ENCODE results near the gene NEURL1.

The NEURL1 gene

GRCh38 chr10:103449208-103450144, 44.0 kb upstream of the NEURL1 start:
- no peaks in the 10 kb centered on the region for H4K20me1 ChIP-seq (ENCODE audit: low read depth, low read length)
- TF ChIP-seq EZH2phosphoT487 (conservative IDR thresholded peaks at IDR 0.05; ENCODE audit: low read length) = no peak
- no peak for TF ChIP-seq CTCF (IDR thresholded peaks at IDR 0.05; ENCODE audit: insufficient read depth, low read length, poor library complexity, severe bottlenecking)
- H3K9me2 ChIP-seq (replicated peaks; ENCODE audit: insufficient read depth, low read length) = no peaks in the 10 kb centered on the region
- H3K9ac ChIP-seq (ENCODE audit: low read length) = no peak overlapping the region
- H3K27me3 ChIP-seq (ENCODE audit: low read length) = no peaks in the 10 kb centered on the region
- no peaks in the 10 kb centered on the region for H3K36me3 ChIP-seq (ENCODE audit: low read length)
- no peaks in the 10 kb centered on the region for H3K79me2 ChIP-seq (ENCODE audit: insufficient read depth, low read length)
- no peaks in the 10 kb centered on the region for H3K9me3 ChIP-seq (ENCODE audit: insufficient read depth, low read length)
- no peak overlapping the region for H2AFZ ChIP-seq (ENCODE audit: low read depth, low read length, severe bottlenecking)
- H3K4me2 ChIP-seq (ENCODE audit: low read depth, low read length, poor library complexity, severe bottlenecking) = no peak overlapping the region
- H3F3A ChIP-seq (ENCODE audit: insufficient read depth) = no peaks in the 10 kb centered on the region
- no peak overlapping the region for H3K27ac ChIP-seq (ENCODE audit: low read depth, low read length)
- H3K4me3 ChIP-seq (ENCODE audit: insufficient read depth, low read length, poor library complexity, severe bottlenecking) = no peak overlapping the region

DNA sequence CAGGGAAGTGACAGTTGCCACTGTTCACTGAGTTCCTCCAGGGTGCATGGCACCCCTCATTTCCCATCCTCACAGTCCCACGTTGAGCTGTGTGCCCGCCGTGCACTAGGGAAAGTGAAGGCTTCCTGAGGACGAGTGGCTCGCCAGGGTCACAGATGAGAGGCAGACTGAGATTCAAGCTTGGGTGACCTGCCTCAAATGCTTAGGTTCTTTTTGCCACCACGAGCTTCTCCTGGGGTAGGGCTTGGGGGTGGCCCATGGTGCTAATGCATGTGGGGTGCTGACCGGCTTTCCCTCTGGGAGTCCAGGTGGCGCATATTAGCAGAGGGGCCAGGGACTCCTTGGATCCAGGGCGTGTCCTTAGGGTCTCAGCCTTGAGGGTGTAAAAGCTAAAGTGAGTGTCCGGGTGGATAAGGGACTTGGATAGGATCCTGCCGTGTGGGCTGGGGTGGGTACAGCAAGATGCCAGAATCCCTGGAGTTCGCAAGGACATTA, 43.3 kb upstream of the NEURL1 start:
- H3K9ac ChIP-seq (ENCODE audit: low read length) = no peak overlapping the region
- H3K79me2 ChIP-seq (ENCODE audit: insufficient read depth, low read length) = no peaks in the 10 kb centered on the region
- H3K9me3 ChIP-seq (ENCODE audit: insufficient read depth, low read length) = no peaks in the 10 kb centered on the region
- H3K9me2 ChIP-seq (replicated peaks; ENCODE audit: insufficient read depth, low read length) = no peaks in the 10 kb centered on the region
- H3K27ac ChIP-seq (ENCODE audit: low read depth, low read length) = no peak overlapping the region
- H3K4me3 ChIP-seq (ENCODE audit: insufficient read depth, low read length, poor library complexity, severe bottlenecking) = no peak overlapping the region
- TF ChIP-seq CTCF (IDR thresholded peaks at IDR 0.05; ENCODE audit: insufficient read depth, low read length, poor library complexity, severe bottlenecking) = no peak
- TF ChIP-seq EZH2phosphoT487 (conservative IDR thresholded peaks at IDR 0.05; ENCODE audit: low read length) = no peak
- no peaks in the 10 kb centered on the region for H3K27me3 ChIP-seq (ENCODE audit: low read length)
- H3F3A ChIP-seq (ENCODE audit: insufficient read depth) = no peaks in the 10 kb centered on the region
- no peak overlapping the region for H2AFZ ChIP-seq (ENCODE audit: low read depth, low read length, severe bottlenecking)
- no peaks in the 10 kb centered on the region for H3K36me3 ChIP-seq (ENCODE audit: low read length)
- H4K20me1 ChIP-seq (ENCODE audit: low read depth, low read length) = no peaks in the 10 kb centered on the region
- no peak overlapping the region for H3K4me2 ChIP-seq (ENCODE audit: low read depth, low read length, poor library complexity, severe bottlenecking)

GRCh38 chr10:103451091-103451813, 42.3 kb upstream of the NEURL1 start:
- no peak overlapping the region for H3K9ac ChIP-seq (ENCODE audit: low read length)

More at GRCh38 chr10:103451091-103451813, 42.3 kb upstream of the NEURL1 start:
- Histone ChIP-seq H3K9me3 (ENCODE audit: insufficient read depth, low read length) (no peaks in the 10 kb centered on the region), H4K20me1 (ENCODE audit: low read depth, low read length) (no peaks in the 10 kb centered on the region), H3K9me2 (replicated peaks; ENCODE audit: insufficient read depth, low read length) (no peaks in the 10 kb centered on the region), H3K36me3 (ENCODE audit: low read length) (no peaks in the 10 kb centered on the region), H3F3A (ENCODE audit: insufficient read depth) (no peaks in the 10 kb centered on the region), H3K27ac (ENCODE audit: low read depth, low read length) (no peak overlapping the region), H3K4me2 (ENCODE audit: low read depth, low read length, poor library complexity, severe bottlenecking) (no peak overlapping the region), H3K79me2 (ENCODE audit: insufficient read depth, low read length) (no peaks in the 10 kb centered on the region), H3K4me3 (ENCODE audit: insufficient read depth, low read length, poor library complexity, severe bottlenecking) (no peak overlapping the region), H3K27me3 (ENCODE audit: low read length) (no peaks in the 10 kb centered on the region), H2AFZ (ENCODE audit: low read depth, low read length, severe bottlenecking) (no peak overlapping the region)
- TF ChIP-seq EZH2phosphoT487 (conservative IDR thresholded peaks at IDR 0.05; ENCODE audit: low read length) (no peak), CTCF (IDR thresholded peaks at IDR 0.05; ENCODE audit: insufficient read depth, low read length, poor library complexity, severe bottlenecking) (no peak)
